ENCODE results near the gene CABYR.

- TF ChIP-seq CTCF (IDR thresholded peaks at IDR 0.05), result no peak
- TF ChIP-seq POLR2A (IDR thresholded peaks at IDR 0.05), result no peak
These were observed 42.9 kb upstream of the CABYR start for GRCh38 chr18:24095976-24096375.
